ENCODE results near the gene FRAS1.

DNA sequence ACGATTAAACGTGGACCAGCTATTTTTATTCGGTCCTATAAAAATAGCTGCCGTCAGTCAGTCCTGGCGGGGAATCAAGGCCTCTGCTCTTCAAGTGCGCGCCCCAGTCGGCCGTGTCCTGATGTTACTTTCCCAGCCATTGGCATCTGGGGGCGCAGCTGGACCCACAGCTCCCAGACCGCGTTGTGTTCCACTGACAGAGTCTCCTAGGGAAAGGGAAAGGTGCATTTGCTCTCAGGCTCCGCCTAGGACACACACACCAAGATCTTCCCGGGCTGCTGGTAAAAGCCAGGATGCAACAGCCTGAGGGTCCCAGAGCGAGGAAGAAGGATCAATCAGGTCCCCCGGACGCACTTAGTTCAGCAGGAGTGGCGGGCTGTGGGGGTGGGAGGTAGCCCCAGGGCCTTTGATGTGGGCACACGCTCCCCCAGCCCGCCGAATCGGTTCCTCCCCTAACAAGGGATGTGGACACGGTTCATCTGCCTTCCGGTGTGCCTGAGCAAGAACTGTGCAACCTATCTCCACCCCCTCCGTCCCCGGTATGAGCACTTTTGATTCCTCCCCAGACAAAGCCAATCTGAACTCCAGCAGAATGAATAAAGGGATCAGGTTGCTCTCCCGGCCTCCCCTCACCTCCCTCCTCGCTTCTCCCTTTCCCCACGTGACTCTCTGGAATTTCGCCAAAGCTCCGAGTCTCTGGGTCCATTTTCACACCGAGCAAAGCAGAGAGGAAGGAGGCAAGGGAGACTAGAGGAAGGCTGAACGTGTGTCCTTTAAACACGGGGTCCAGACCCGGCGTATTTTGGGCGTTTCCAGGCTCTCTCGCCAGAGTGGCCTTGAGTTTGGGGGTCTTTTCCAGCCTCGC is 626 bp upstream of the FRAS1 start:
- TF ChIP-seq, protein P1, sequence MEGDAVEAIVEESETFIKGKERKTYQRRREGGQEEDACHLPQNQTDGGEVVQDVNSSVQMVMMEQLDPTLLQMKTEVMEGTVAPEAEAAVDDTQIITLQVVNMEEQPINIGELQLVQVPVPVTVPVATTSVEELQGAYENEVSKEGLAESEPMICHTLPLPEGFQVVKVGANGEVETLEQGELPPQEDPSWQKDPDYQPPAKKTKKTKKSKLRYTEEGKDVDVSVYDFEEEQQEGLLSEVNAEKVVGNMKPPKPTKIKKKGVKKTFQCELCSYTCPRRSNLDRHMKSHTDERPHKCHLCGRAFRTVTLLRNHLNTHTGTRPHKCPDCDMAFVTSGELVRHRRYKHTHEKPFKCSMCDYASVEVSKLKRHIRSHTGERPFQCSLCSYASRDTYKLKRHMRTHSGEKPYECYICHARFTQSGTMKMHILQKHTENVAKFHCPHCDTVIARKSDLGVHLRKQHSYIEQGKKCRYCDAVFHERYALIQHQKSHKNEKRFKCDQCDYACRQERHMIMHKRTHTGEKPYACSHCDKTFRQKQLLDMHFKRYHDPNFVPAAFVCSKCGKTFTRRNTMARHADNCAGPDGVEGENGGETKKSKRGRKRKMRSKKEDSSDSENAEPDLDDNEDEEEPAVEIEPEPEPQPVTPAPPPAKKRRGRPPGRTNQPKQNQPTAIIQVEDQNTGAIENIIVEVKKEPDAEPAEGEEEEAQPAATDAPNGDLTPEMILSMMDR (IDR thresholded peaks at IDR 0.05): no peak
- TF ChIP-seq POLR2AphosphoS5 (IDR thresholded peaks at IDR 0.05; ENCODE audit: insufficient read depth in 1 of 2, low read depth in 1 of 2) (peak in 1 of 2 donors; percentile 88), POLR2A (IDR thresholded peaks at IDR 0.05) (peak in 1 of 2 donors; percentile 37)

Measured in vagina (tissue), 2 donors.